Thymus (tissue), 11 donors: ENCODE measurements around the gene TOMM22. TPM values are rescaled to one million over a fixed set of nuclear protein-coding genes. Genes with fewer than 3 reads are reported as not detected.

Experiments used
- DNase-seq, 9 donors: peaks; one replicate each; pipeline ENCODE4 v3.0.0-alpha.2; 2013; ENCODE audit warnings: low spot score in 9 of 9, low read depth in 6 of 9, missing footprints in 1 of 9
- H3K27ac ChIP-seq, 2 donors: one replicate each; pipeline ENCODE4 v1.5.1; 2013; ENCODE audit warnings: control low read depth in 1 of 2, low read depth in 1 of 2, low read length in 1 of 2, mild to moderate bottlenecking in 1 of 2, moderate library complexity in 1 of 2
- H3K27me3 ChIP-seq, 2 donors: one replicate each; pipeline ENCODE4 v1.5.1; 2013; ENCODE audit warnings: low read length in 1 of 2; ENCODE audit not compliant: control insufficient read depth in 2 of 2, insufficient read depth in 1 of 2
- H3K36me3 ChIP-seq, 2 donors: one replicate each; pipeline ENCODE4 v1.5.1; 2013; ENCODE audit warnings: low read length in 1 of 2, mild to moderate bottlenecking in 1 of 2, moderate library complexity in 1 of 2; ENCODE audit not compliant: control insufficient read depth in 2 of 2, insufficient read depth in 2 of 2
- H3K4me1 ChIP-seq, 2 donors: one replicate each; pipeline ENCODE4 v1.5.1; 2013; ENCODE audit warnings: low read length in 2 of 2; ENCODE audit not compliant: control insufficient read depth in 2 of 2, insufficient read depth in 2 of 2
- H3K4me3 ChIP-seq, 2 donors: one replicate each; pipeline ENCODE4 v1.5.1; 2013; ENCODE audit warnings: low read length in 2 of 2, control low read depth in 1 of 2, mild to moderate bottlenecking in 1 of 2
- H3K9me3 ChIP-seq, 2 donors: one replicate each; pipeline ENCODE4 v1.5.1; 2013; ENCODE audit warnings: low read length in 1 of 2, mild to moderate bottlenecking in 1 of 2; ENCODE audit not compliant: control insufficient read depth in 2 of 2, insufficient read depth in 1 of 2
- WGBS: extraction: QIAGEN DNeasy Blood & Tissue Kit; methylation state at CpG from one replicate; pipeline ENCODE4 v1.1.7; 2013; 5-methylcytosine and 5-hydroxymethylcytosine counted together
- polyA plus RNA-seq: library from polyadenylated mRNA; stranded (reverse); fragments of 200-250 nt; gene quantifications from one replicate; pipeline ENCODE4 v1.2.3, GENCODE V29; 2013
- total RNA-seq: library from RNA; stranded (reverse); fragments of 120-200 nt; gene quantifications from one replicate; pipeline ENCODE4 v1.2.4, GENCODE V29; 2013
- donor health status: healthy.

The TOMM22 gene
- total and polyA plus RNA-seq, 2 donors = 38.9 to 63.9 TPM

- WGBS = 68% methylated on average over 4 of the region's 4 CpGs
Measured at GRCh38 chr22:38733329-38733723, 51.6 kb downstream of the TOMM22 start.

GRCh38 chr22:38733724-38734381 lies 52.1 kb downstream of the TOMM22 start:
- no peak overlapping the region for H3K27ac ChIP-seq
- peaks cover 0 to 41% of the 10 kb centered on the region in 2 donors for H3K4me1 ChIP-seq
- H3K4me3 ChIP-seq = no peak overlapping the region
- DNase-seq = no peak
- H3K9me3 ChIP-seq = no peaks in the 10 kb centered on the region
- peaks cover 88 to 96% of the 10 kb centered on the region in 2 donors for H3K36me3 ChIP-seq
- WGBS = 93% methylated on average over 8 of the region's 8 CpGs
- H3K27me3 ChIP-seq = no peaks in the 10 kb centered on the region

More at GRCh38 chr22:38733329-38733723, 51.6 kb downstream of the TOMM22 start:
- Histone ChIP-seq H3K9me3 (no peaks in the 10 kb centered on the region), H3K27ac (no peak overlapping the region), H3K36me3 (peaks cover 88 to 96% of the 10 kb centered on the region in 2 donors), H3K27me3 (no peaks in the 10 kb centered on the region), H3K4me1 (peaks cover 0 to 41% of the 10 kb centered on the region in 2 donors), H3K4me3 (no peak overlapping the region)
- peak in 3 of 9 donors; percentile 49 to 64 (median 54) for DNase-seq

GRCh38 chr22:38734421-38735100 lies 52.8 kb downstream of the TOMM22 start:
- WGBS = 96% methylated on average over 13 of the region's 13 CpGs
- Histone ChIP-seq H3K27ac (no peak overlapping the region), H3K36me3 (peaks cover 88 to 96% of the 10 kb centered on the region in 2 donors), H3K4me3 (no peak overlapping the region), H3K9me3 (no peaks in the 10 kb centered on the region), H3K27me3 (no peaks in the 10 kb centered on the region), H3K4me1 (peaks cover 0 to 41% of the 10 kb centered on the region in 2 donors)
- DNase-seq = no peak

Other genes with a start within 250 kb of the TOMM22 start
- 0.66 TPM for gene KCNJ4, start 226.8 kb upstream of the TOMM22 start, total RNA-seq
- gene KCNJ4, start 226.8 kb upstream of the TOMM22 start, polyA plus RNA-seq = 0.32 TPM
- gene KDELR3, start 213.9 kb upstream of the TOMM22 start, total RNA-seq = 2.3 TPM
- 1.9 TPM for gene KDELR3, start 213.9 kb upstream of the TOMM22 start, polyA plus RNA-seq
- gene DDX17, start 175.6 kb upstream of the TOMM22 start, total RNA-seq = 402 TPM
- 325 TPM for gene DDX17, start 175.6 kb upstream of the TOMM22 start, polyA plus RNA-seq
- gene DMC1, start 111.8 kb upstream of the TOMM22 start, total RNA-seq = 14.7 TPM
- 0.30 TPM for gene DMC1, start 111.8 kb upstream of the TOMM22 start, polyA plus RNA-seq
- gene FAM227A, start 25.6 kb upstream of the TOMM22 start, total RNA-seq = 0.66 TPM
- gene FAM227A, start 25.6 kb upstream of the TOMM22 start, polyA plus RNA-seq = 0.73 TPM
- gene CBY1, start 25.3 kb upstream of the TOMM22 start, total RNA-seq = 9.0 TPM
- gene CBY1, start 25.3 kb upstream of the TOMM22 start, polyA plus RNA-seq = 41.1 TPM
- gene JOSD1, start 19.0 kb downstream of the TOMM22 start, total RNA-seq = 25.7 TPM
- gene JOSD1, start 19.0 kb downstream of the TOMM22 start, polyA plus RNA-seq = 27.8 TPM
- gene GTPBP1, start 24.0 kb downstream of the TOMM22 start, total RNA-seq = 16.0 TPM
- 16.2 TPM for gene GTPBP1, start 24.0 kb downstream of the TOMM22 start, polyA plus RNA-seq
- 61.5 TPM for gene SUN2, start 74.0 kb downstream of the TOMM22 start, total RNA-seq
- gene SUN2, start 74.0 kb downstream of the TOMM22 start, polyA plus RNA-seq = 64.9 TPM
- 20.4 TPM for gene DNAL4, start 112.2 kb downstream of the TOMM22 start, total RNA-seq
- 19.6 TPM for gene DNAL4, start 112.2 kb downstream of the TOMM22 start, polyA plus RNA-seq
- 0.28 TPM for gene NPTXR, start 162.1 kb downstream of the TOMM22 start, total RNA-seq
- gene NPTXR, start 162.1 kb downstream of the TOMM22 start, polyA plus RNA-seq = 1.3 TPM
- gene CBX6, start 190.3 kb downstream of the TOMM22 start, total RNA-seq = 24.0 TPM
- 23.3 TPM for gene CBX6, start 190.3 kb downstream of the TOMM22 start, polyA plus RNA-seq